ENCODE results near the gene R3HDM4. TPM values are rescaled to one million over a fixed set of nuclear protein-coding genes. Genes with fewer than 3 reads are reported as not detected.

Gene R3HDM4
- total RNA-seq, 2 experiments from 2014 or later = 63.7 to 73.7 TPM

GRCh38 chr19:942133-942645 lies 29.2 kb upstream of the R3HDM4 start:
- Mint-ChIP-seq H3K4me1 (peaks cover 23% of the 10 kb centered on the region), H3K9me3 (ENCODE audit: low read depth) (peaks cover 4% of the 10 kb centered on the region), H3K27ac (no peak overlapping the region), H3K27me3 (no peaks in the 10 kb centered on the region), H3K36me3 (peaks cover 15% of the 10 kb centered on the region), H3K4me3 (no peak overlapping the region)
- no peak for DNase-seq
- no peak for ATAC-seq
- CTCF ChIA-PET = no interaction called here

- Mint-ChIP-seq H3K4me1 (peaks cover 27% of the 10 kb centered on the region), H3K9me3 (ENCODE audit: low read depth) (peaks cover 5% of the 10 kb centered on the region), H3K27me3 (no peaks in the 10 kb centered on the region), H3K4me3 (peak overlapping the region; percentile 23), H3K36me3 (peaks cover 17% of the 10 kb centered on the region), H3K27ac (no peak overlapping the region)
- DNase-seq = no peak
- ATAC-seq = no peak
- CTCF ChIA-PET = interaction anchor here (1.4 to 3.5 kb wide), 2 partner anchors 43 to 78 kb away, joined by 5 to 12 read pairs; partner anchors contain the start of gene WDR18
These were observed 28.5 kb upstream of the R3HDM4 start for GRCh38 chr19:941292-942132.

- peaks cover 27% of the 10 kb centered on the region for H3K4me1 Mint-ChIP-seq
- peak overlapping the region; percentile 38 for H3K4me3 Mint-ChIP-seq
- peak; percentile 66 for DNase-seq
- peak; percentile 64 for ATAC-seq
- peaks cover 5% of the 10 kb centered on the region for H3K9me3 Mint-ChIP-seq (ENCODE audit: low read depth)
- no peak overlapping the region for H3K27ac Mint-ChIP-seq
- H3K27me3 Mint-ChIP-seq = no peaks in the 10 kb centered on the region
- peaks cover 17% of the 10 kb centered on the region for H3K36me3 Mint-ChIP-seq
- CTCF ChIA-PET = interaction anchor here (1.2 to 3.7 kb wide), 4 partner anchors 17 to 78 kb away, joined by 4 to 18 read pairs (median 8); partner anchors contain the start of gene WDR18
These were observed 27.7 kb upstream of the R3HDM4 start for GRCh38 chr19:940591-941291.

GRCh38 chr19:939922-940321 lies 26.9 kb upstream of the R3HDM4 start:
- CTCF ChIA-PET = interaction anchor here (1.2 to 3.7 kb wide), 4 partner anchors 16 to 77 kb away, joined by 4 to 18 read pairs (median 8); partner anchors contain the start of gene WDR18
- peaks cover 5% of the 10 kb centered on the region for H3K9me3 Mint-ChIP-seq (ENCODE audit: low read depth)
- ATAC-seq (no peak), DNase-seq (no peak)
- H3K27ac Mint-ChIP-seq = no peak overlapping the region
- H3K4me3 Mint-ChIP-seq = peak overlapping the region; percentile 38
- H3K27me3 Mint-ChIP-seq = no peaks in the 10 kb centered on the region
- peaks cover 27% of the 10 kb centered on the region for H3K4me1 Mint-ChIP-seq
- H3K36me3 Mint-ChIP-seq = peaks cover 17% of the 10 kb centered on the region

- Mint-ChIP-seq H3K27me3 (no peaks in the 10 kb centered on the region), H3K4me3 (no peak overlapping the region), H3K36me3 (peaks cover 17% of the 10 kb centered on the region), H3K4me1 (peaks cover 27% of the 10 kb centered on the region), H3K9me3 (ENCODE audit: low read depth) (peaks cover 5% of the 10 kb centered on the region), H3K27ac (no peak overlapping the region)
- ATAC-seq = no peak
- DNase-seq = no peak
- CTCF ChIA-PET = interaction anchor here (3.5 to 3.7 kb wide), 2 partner anchors 16 to 45 kb away, joined by 12 to 18 read pairs; partner anchors contain the start of gene WDR18
These were observed 26.4 kb upstream of the R3HDM4 start for GRCh38 chr19:939439-939838.

GRCh38 chr19:938233-938923 lies 25.4 kb upstream of the R3HDM4 start:
- Mint-ChIP-seq H3K27me3 (no peaks in the 10 kb centered on the region), H3K36me3 (peaks cover 14% of the 10 kb centered on the region), H3K9me3 (ENCODE audit: low read depth) (peaks cover 5% of the 10 kb centered on the region), H3K27ac (no peak overlapping the region), H3K4me3 (no peak overlapping the region), H3K4me1 (peaks cover 30% of the 10 kb centered on the region)
- ATAC-seq = no peak
- CTCF ChIA-PET = interaction anchor here (0.7 to 3.7 kb wide), 3 partner anchors 15 to 256 kb away, joined by 3 to 18 read pairs (median 12); partner anchors contain the start of gene WDR18
- no peak for DNase-seq

- Mint-ChIP-seq H3K27me3 (no peaks in the 10 kb centered on the region), H3K27ac (peak overlapping the region; percentile 58), H3K4me3 (no peak overlapping the region), H3K4me1 (peaks cover 37% of the 10 kb centered on the region), H3K9me3 (ENCODE audit: low read depth) (peaks cover 5% of the 10 kb centered on the region), H3K36me3 (peaks cover 14% of the 10 kb centered on the region)
- peak; percentile 48 for ATAC-seq
- CTCF ChIA-PET = interaction anchor here (0.9 to 3.7 kb wide), 2 partner anchors 13 to 258 kb away, joined by 3 to 18 read pairs; no protein-coding TSS in a partner anchor
- DNase-seq = peak; percentile 84
These were observed 24.3 kb upstream of the R3HDM4 start for GRCh38 chr19:937259-937694.

- H3K9me3 Mint-ChIP-seq (ENCODE audit: low read depth) = peaks cover 5% of the 10 kb centered on the region
- ATAC-seq = no peak
- H3K27me3 Mint-ChIP-seq = no peaks in the 10 kb centered on the region
- no peak for DNase-seq
- H3K27ac Mint-ChIP-seq = no peak overlapping the region
- no peak overlapping the region for H3K4me3 Mint-ChIP-seq
- CTCF ChIA-PET = interaction anchor here (0.9 to 2.0 kb wide), 4 partner anchors 13 to 73 kb away, joined by 3 to 6 read pairs (median 4); partner anchors contain the start of gene WDR18
- peaks cover 15% of the 10 kb centered on the region for H3K36me3 Mint-ChIP-seq
- H3K4me1 Mint-ChIP-seq = peaks cover 34% of the 10 kb centered on the region
These were observed 23.1 kb upstream of the R3HDM4 start for GRCh38 chr19:936175-936546.

- DNase-seq = no peak
- Mint-ChIP-seq H3K4me1 (peaks cover 29% of the 10 kb centered on the region), H3K27me3 (no peaks in the 10 kb centered on the region), H3K9me3 (ENCODE audit: low read depth) (peaks cover 5% of the 10 kb centered on the region), H3K36me3 (peaks cover 16% of the 10 kb centered on the region), H3K27ac (no peak overlapping the region), H3K4me3 (no peak overlapping the region)
- CTCF ChIA-PET = interaction anchor here (1.5 to 2.0 kb wide), 2 partner anchors 12 to 49 kb away, joined by 5 to 6 read pairs; partner anchors contain the start of gene WDR18
- ATAC-seq = no peak
These were observed 22.0 kb upstream of the R3HDM4 start for GRCh38 chr19:934865-935479.

- CTCF ChIA-PET = interaction anchor here (2.0 to 2.4 kb wide), 2 partner anchors 12 to 50 kb away, joined by 6 to 12 read pairs; partner anchors contain the start of gene WDR18
- DNase-seq (no peak), ATAC-seq (no peak)
- no peaks in the 10 kb centered on the region for H3K27me3 Mint-ChIP-seq
- H3K9me3 Mint-ChIP-seq (ENCODE audit: low read depth) = peaks cover 5% of the 10 kb centered on the region
- no peak overlapping the region for H3K27ac Mint-ChIP-seq
- peaks cover 13% of the 10 kb centered on the region for H3K36me3 Mint-ChIP-seq
- H3K4me1 Mint-ChIP-seq = peaks cover 27% of the 10 kb centered on the region
- no peak overlapping the region for H3K4me3 Mint-ChIP-seq
These were observed 21.3 kb upstream of the R3HDM4 start for GRCh38 chr19:934197-934840.

GRCh38 chr19:933553-933882 lies 20.5 kb upstream of the R3HDM4 start:
- no peak overlapping the region for H3K27ac Mint-ChIP-seq
- CTCF ChIA-PET = interaction anchor here (1.4 to 2.4 kb wide), 3 partner anchors 11 to 51 kb away, joined by 4 to 12 read pairs (median 9); partner anchors contain the start of gene WDR18
- ATAC-seq = no peak

More at GRCh38 chr19:933553-933882, 20.5 kb upstream of the R3HDM4 start:
- peaks cover 12% of the 10 kb centered on the region for H3K36me3 Mint-ChIP-seq
- peaks cover 5% of the 10 kb centered on the region for H3K9me3 Mint-ChIP-seq (ENCODE audit: low read depth)
- H3K27me3 Mint-ChIP-seq = no peaks in the 10 kb centered on the region
- DNase-seq = no peak
- H3K4me3 Mint-ChIP-seq = no peak overlapping the region
- H3K4me1 Mint-ChIP-seq = peaks cover 26% of the 10 kb centered on the region
